T-cell (primary cell): Measurements from ENCODE around the gene RHOXF1. TPM values are rescaled to one million over a fixed set of nuclear protein-coding genes. Genes with fewer than 3 reads are reported as not detected.

Experiments
- total RNA-seq, 35 experiments: library from RNA in 6 of 35; stranded (reverse) in 6 of 35; fragments of 120-200 nt in 1 of 35; gene quantifications; one replicate each; pipeline versions ENCODE4 v1.2.1 to v1.2.4 and lab custom pipeline; 2013 to 2026

RHOXF1 gene
- total RNA-seq, 5 donors from 2014 or later (not counting 1 experiment from before 2014, with no cell fraction given), result 0.60 to 1.5 (median 0.85) TPM

Other genes with a start within 250 kb of the RHOXF1 start
- gene RNF113A, start 244.2 kb downstream of the RHOXF1 start, total RNA-seq, result 10 to 100 TPM; 23.4 to 40.5 (median 36.5) TPM
- 10 to 100 TPM; 56.3 to 60.8 (median 58.0) TPM for gene NDUFA1, start 244.1 kb downstream of the RHOXF1 start, total RNA-seq
- not detected for gene AKAP14, start 220.0 kb downstream of the RHOXF1 start, total RNA-seq
- gene NKAP, start 172.2 kb downstream of the RHOXF1 start, total RNA-seq, result 10 to 100 TPM; 12.2 to 16.9 (median 14.2) TPM
- gene RHOXF2B, start 38.2 kb downstream of the RHOXF1 start, total RNA-seq, result under 1 TPM in 1 of 5 donors, not detected in 4; 0.16 TPM
- gene RHOXF2, start 42.7 kb upstream of the RHOXF1 start, total RNA-seq, result under 1 TPM in 2 of 5 donors, not detected in 3; 0.09 to 0.10 TPM
- 10 to 100 TPM; 20.9 to 25.7 (median 22.1) TPM for gene ZBTB33, start 134.9 kb upstream of the RHOXF1 start, total RNA-seq
- under 1 TPM in 2 of 5 donors, not detected in 3; 0.13 to 0.14 TPM for gene TMEM255A, start 195.5 kb upstream of the RHOXF1 start, total RNA-seq
- not detected for gene ATP1B4, start 246.2 kb upstream of the RHOXF1 start, total RNA-seq